ENCODE results near the gene ZGPAT.

The ZGPAT gene

DNA sequence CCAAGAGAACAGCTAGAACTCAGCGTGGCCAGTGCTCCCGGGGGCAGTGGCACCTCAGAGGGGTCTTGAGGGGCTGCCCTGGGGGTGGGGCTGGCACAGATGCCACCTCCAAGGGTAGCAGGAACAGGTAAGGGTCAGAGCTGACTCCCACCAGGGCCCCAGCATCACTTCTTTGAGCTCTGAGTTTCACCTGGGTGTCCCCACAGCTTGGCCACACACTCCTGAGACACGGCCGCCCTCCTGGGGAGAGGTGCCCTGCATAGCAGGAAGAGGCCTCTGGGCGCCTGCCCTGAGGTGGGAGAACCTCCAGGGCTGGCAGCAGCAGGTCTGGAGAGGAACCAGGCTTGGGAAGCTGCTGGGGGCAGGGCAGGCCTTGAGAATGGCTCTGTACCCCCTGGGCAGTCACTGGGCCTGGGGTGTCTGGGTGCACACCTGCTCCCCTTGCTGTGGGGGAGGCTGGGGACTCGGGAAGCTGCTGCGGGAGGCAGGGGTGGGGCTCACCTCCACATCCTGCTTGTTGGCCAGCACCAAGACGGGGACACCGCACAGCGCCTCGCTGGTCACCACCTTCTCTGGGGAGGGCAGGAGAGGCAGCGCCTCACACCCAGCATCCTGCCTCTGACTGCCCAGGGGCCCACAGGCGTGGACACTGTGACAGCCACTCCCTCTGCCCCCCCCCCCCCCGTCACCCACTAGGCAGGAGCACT is 6.4 kb upstream of the ZGPAT start:
- H3K27me3 ChIP-seq: no peaks in the 10 kb centered on the region
- no peak for TF ChIP-seq Cebpa-rat (IDR thresholded peaks at IDR 0.05)
- no peaks in the 10 kb centered on the region for H3K9me3 ChIP-seq

DNA sequence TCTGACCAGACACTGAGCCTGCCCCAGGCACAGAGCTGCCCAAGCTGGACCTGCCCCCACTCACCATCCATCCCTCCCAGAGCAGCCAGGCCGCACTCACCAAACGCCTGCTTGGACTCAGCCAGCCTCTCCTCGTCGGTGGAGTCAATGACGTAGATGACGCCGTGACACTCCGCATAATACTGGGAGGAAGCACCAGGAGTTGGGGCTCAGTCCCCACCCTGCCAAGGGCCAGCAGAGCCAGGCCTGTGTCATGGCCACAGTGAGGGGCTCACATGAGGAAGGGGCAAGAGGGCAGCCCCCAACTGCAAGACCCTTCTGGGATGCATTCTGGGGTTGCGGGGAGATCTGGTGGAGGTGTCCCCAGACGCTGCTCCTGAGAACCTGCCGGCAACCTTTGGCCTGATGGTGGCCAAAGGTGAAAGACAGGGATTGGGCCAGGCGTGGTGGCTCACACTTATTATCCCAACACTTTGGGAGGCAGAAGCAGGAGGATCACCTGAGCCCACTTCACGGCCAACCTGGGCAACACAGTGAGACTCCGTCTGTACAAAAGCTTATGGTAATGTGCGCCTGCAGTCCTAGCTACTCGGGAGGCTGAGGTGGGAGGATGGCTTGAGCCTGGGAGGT is 5.7 kb upstream of the ZGPAT start:
- H3K36me3 ChIP-seq: peaks cover 73% of the 10 kb centered on the region
- no peak overlapping the region for H3K27ac ChIP-seq
- H3K9me3 ChIP-seq: no peaks in the 10 kb centered on the region
- peaks cover 89% of the 10 kb centered on the region for H4K20me1 ChIP-seq
- peaks cover 47% of the 10 kb centered on the region for H3K4me1 ChIP-seq
- H3K9ac ChIP-seq: no peak overlapping the region
- no peak for TF ChIP-seq Cebpa-rat (IDR thresholded peaks at IDR 0.05)
- no peak overlapping the region for H3K4me3 ChIP-seq
- H3K4me2 ChIP-seq: no peak overlapping the region
- H3K27me3 ChIP-seq: no peaks in the 10 kb centered on the region

More for the DNA sequence above, 6.4 kb upstream of the ZGPAT start:
- no peak overlapping the region for H3K27ac ChIP-seq
- no peak overlapping the region; the same call in 1 of the 2 replicates for H3K9ac ChIP-seq
- no peak overlapping the region for H3K4me3 ChIP-seq
- H3K4me1 ChIP-seq: peaks cover 49% of the 10 kb centered on the region
- H4K20me1 ChIP-seq: peaks cover 89% of the 10 kb centered on the region
- peaks cover 72% of the 10 kb centered on the region for H3K36me3 ChIP-seq
- H3K4me2 ChIP-seq: no peak overlapping the region

DNA sequence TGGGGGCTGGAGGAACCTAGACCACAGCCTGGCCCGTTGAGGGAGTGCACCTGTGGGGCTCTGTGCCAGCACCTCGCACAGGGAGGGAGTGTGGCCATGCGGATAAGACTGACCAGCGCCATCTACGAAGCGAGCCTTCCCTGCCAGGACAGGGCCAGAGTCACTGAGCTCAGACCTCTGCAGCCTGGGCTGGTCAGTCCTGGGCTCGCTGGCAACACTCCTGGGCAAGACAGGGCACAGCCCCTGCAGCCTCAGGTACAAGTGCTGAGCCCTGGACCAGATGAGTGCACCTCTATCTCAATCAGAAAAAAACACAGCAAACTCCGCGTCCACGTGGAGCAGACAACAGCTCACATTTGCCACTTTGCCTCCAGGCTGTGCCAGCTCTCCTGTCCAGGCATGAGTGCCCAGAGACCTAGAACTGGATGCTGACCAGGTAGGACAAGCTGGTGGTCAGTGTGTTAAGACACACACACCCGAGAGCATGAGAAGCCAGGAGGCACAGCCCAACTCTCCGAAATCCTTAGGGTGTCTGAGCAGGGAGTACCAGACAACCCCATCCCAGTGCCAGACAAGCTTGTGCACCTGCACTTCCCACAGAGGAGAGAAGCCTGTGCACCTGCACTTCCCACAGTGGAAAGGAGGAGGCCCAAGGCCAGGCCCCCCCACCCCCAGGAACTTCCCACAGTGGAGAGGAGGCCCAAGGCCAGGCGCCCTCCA is 4.9 kb upstream of the ZGPAT start:
- H3K36me3 ChIP-seq: peaks cover 73% of the 10 kb centered on the region
- TF ChIP-seq Cebpa-rat (IDR thresholded peaks at IDR 0.05): no peak
- H4K20me1 ChIP-seq: peaks cover 85% of the 10 kb centered on the region
- H3K27me3 ChIP-seq: no peaks in the 10 kb centered on the region
- peaks cover 39% of the 10 kb centered on the region for H3K4me1 ChIP-seq
- H3K4me3 ChIP-seq: no peak overlapping the region
- H3K9me3 ChIP-seq: no peaks in the 10 kb centered on the region
- no peak overlapping the region for H3K4me2 ChIP-seq
- H3K27ac ChIP-seq: no peak overlapping the region
- no peak overlapping the region for H3K9ac ChIP-seq

DNA sequence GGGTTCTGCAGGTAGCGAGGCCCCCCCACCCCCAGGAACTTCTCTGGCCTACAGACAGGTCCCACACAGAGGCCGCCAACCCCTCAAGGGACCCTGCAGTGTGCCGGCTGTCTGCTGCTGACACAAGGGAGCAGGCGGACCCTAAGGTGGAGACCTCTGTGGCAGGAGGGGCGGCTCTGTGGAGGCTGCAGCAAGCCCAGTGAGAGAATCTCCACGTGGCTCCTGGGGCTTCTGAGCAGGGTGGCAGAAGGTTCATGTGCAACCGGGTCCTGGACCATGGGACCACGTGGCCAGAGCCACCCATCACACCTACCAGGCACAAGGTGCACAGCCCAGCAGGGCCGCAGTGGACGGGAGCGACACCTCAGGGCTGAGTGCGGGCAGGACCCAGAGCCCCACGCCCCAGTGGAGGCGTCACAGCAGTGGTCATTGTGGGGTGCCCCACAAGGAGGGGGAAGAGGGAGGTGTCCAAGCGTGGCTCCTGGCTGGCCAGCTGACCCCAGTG is 4.3 kb upstream of the ZGPAT start:
- Histone ChIP-seq H3K4me3 (no peak overlapping the region), H4K20me1 (peaks cover 84% of the 10 kb centered on the region), H3K4me2 (no peak overlapping the region), H3K27ac (no peak overlapping the region), H3K27me3 (no peaks in the 10 kb centered on the region), H3K9me3 (no peaks in the 10 kb centered on the region), H3K4me1 (peaks cover 35% of the 10 kb centered on the region), H3K36me3 (peaks cover 74% of the 10 kb centered on the region), H3K9ac (no peak overlapping the region)
- TF ChIP-seq Cebpa-rat (IDR thresholded peaks at IDR 0.05): no peak

DNA sequence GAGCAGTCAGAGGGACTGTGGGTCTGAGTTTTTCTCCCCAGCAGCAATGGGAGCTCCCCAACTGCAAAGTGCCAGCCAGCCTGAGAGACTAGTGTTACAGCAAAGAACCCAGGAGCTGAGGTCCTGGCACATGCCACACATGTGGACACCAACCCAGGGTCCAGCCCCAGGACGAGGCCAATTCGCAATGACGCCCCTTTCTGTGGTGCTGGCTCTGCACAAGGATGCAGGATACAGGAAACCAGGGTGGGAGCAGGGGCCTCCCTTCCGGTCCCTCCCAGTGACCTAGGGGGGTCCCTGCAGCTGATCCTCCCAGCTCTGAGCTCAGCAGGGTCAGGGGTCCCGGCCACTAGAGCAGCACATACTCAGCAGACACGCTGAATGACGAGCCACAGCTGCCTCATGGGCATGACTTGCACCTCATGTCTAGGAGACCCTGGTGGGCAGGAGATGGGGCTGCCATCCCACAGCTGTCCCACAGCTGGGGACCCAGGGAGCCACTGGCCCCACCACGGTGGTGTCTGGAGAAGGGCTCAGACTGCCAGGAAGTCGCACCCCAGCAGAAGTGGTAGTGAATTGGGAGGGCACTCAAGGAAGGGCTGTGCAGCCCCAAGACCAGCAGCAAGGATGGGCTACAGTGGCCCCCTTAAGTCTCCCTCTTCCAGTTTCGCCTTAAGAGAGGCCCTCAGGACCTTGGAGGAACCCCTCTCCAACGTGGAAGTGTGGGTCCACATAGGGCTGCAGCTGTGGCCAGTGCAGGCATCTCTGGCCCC is 3.7 kb upstream of the ZGPAT start:
- H3K4me2 ChIP-seq: no peak overlapping the region
- no peak for TF ChIP-seq Cebpa-rat (IDR thresholded peaks at IDR 0.05)
- no peaks in the 10 kb centered on the region for H3K27me3 ChIP-seq
- H3K9me3 ChIP-seq: no peaks in the 10 kb centered on the region
- H3K27ac ChIP-seq: no peak overlapping the region
- peaks cover 75% of the 10 kb centered on the region for H3K36me3 ChIP-seq
- peaks cover 84% of the 10 kb centered on the region for H4K20me1 ChIP-seq
- no peak overlapping the region for H3K4me3 ChIP-seq
- no peak overlapping the region for H3K9ac ChIP-seq
- H3K4me1 ChIP-seq: peaks cover 35% of the 10 kb centered on the region

DNA sequence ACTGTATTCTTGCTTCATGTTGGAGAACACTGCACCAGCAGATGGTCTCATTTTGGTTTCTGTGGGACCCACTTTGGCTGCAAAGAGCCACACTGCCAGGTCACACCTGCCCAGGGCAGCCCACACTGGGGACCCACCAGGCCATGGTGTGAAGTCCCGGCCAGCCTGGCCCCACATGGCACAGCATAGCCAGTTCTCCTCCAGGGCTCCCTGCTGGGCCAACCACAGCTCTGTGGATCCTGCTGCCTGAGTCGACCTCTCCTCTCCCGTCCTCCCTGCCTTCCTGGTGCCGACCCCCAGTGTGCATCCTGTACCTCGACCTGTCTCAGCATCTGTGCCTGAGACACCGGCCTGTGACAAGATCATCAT is 3.1 kb upstream of the ZGPAT start:
- peaks cover 78% of the 10 kb centered on the region for H3K36me3 ChIP-seq
- H3K4me1 ChIP-seq: peaks cover 35% of the 10 kb centered on the region
- H3K9ac ChIP-seq: no peak overlapping the region
- TF ChIP-seq Cebpa-rat (IDR thresholded peaks at IDR 0.05): no peak
- no peaks in the 10 kb centered on the region for H3K27me3 ChIP-seq
- H3K9me3 ChIP-seq: no peaks in the 10 kb centered on the region
- H3K27ac ChIP-seq: no peak overlapping the region
- no peak overlapping the region for H3K4me2 ChIP-seq
- peaks cover 84% of the 10 kb centered on the region for H4K20me1 ChIP-seq
- no peak overlapping the region for H3K4me3 ChIP-seq

DNA sequence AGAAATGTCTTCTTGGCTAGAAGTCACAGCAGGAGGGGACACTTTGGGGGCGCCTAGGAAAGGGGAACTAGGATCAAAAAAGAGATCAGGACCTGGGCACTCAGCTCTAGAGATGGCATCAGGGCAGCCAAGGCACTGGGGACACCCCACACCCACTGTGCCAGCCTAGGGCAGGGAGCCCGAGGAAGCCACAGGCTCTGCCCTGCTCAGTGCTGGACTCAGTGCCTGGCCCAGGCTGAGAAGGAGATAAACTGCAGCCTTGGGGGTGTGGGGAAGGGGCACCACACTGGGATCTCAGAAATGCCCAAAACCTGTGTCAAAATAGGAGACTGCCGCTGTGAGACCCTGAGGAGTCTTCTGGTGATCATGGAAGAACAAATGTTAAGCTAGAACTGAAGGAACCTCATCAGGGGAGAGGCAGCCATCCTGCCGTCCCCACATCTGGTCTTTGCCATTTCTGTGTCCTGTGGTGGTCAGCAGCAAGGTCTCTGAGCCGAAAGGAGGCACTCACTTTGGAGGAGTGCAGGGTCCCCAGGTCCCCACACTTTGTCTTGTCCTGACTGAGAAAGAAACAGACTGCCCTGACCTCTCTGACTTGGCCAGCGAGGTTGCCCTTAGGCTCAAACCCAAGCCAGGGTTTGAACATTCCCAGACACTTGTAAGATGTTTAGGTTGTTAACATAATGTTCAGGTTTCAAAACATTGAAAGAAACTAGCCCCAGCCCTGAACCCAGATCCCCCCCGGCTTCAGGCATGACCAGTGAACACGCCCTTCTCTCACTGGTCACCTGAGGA is 2.4 kb upstream of the ZGPAT start:
- Histone ChIP-seq H3K4me1 (peaks cover 35% of the 10 kb centered on the region), H3K4me2 (0 out of 2 replicates have a peak overlapping the region, but pooled peaks have one; percentile 97), H4K20me1 (peaks cover 86% of the 10 kb centered on the region), H3K9ac (no peak overlapping the region), H3K9me3 (no peaks in the 10 kb centered on the region), H3K36me3 (peaks cover 78% of the 10 kb centered on the region), H3K27me3 (no peaks in the 10 kb centered on the region), H3K27ac (no peak overlapping the region), H3K4me3 (no peak overlapping the region)
- no peak for TF ChIP-seq Cebpa-rat (IDR thresholded peaks at IDR 0.05)

DNA sequence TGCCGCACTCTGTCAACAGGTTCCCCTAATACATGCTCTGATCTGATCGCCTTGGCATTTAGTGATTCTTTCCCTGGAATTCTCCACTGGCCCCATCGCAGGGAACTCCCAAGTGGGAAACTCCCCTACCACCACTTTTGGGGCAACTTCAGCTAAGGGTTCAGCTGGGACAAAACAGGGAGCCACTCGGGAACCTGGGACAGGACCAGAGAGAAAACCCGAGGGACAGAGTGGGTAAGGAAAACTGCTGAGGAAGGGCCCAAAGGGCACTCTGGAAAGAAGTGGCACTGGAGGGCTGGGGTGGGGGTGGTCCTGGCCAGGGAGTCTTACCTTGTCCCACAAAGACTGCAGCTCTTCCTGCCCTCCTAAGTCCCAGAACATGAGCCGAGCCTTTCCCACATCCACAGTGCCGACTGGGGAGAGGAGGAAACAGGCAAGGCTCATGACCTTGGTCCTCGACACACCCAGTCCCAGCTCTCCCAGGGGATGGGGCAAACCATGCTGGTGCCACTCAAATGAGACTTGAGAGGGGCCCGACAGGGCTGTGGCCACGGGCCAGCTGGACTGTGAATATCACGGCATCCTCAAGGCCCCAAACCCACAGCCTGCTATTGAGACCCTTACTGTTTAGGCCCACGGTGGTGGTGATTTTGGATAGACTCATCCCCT is 1.7 kb upstream of the ZGPAT start:
- TF ChIP-seq Cebpa-rat (IDR thresholded peaks at IDR 0.05): no peak
- peaks cover 79% of the 10 kb centered on the region for H3K36me3 ChIP-seq
- H3K9me3 ChIP-seq: no peaks in the 10 kb centered on the region
- H3K9ac ChIP-seq: peak overlapping the region; percentile 93
- H3K4me1 ChIP-seq: peaks cover 39% of the 10 kb centered on the region
- peaks cover 93% of the 10 kb centered on the region for H4K20me1 ChIP-seq
- H3K27ac ChIP-seq: no peak overlapping the region
- no peaks in the 10 kb centered on the region for H3K27me3 ChIP-seq
- H3K4me3 ChIP-seq: peak overlapping the region; percentile 97
- H3K4me2 ChIP-seq: peak overlapping the region; percentile 97
